Astrocyte of the spinal cord (primary cell): Measurements from ENCODE around the gene GLS.

Experiments used
- DNase-seq: peaks from one replicate; pipeline ENCODE4 v3.0.0; 2011; ENCODE audit warnings: low read depth, low spot score
- H3K4me3 ChIP-seq: 2 replicates; pipeline ENCODE4 v1.5.1; 2011; ENCODE audit warnings: low read depth, mild to moderate bottlenecking, low read length, moderate library complexity
- in situ Hi-C: cut with HindIII; loops from 2 replicates; pipeline ENCODE4 v1.10.0; 2017; ENCODE audit warnings: low sequenced_read_pairs
- TF ChIP-seq, protein P1 (sequence below): IDR thresholded peaks from 2 replicates; pipeline ENCODE4 v1.5.1; 2012; ENCODE audit warnings: low read depth, mild to moderate bottlenecking, low read length, inconsistent platforms

Gene GLS

DNA sequence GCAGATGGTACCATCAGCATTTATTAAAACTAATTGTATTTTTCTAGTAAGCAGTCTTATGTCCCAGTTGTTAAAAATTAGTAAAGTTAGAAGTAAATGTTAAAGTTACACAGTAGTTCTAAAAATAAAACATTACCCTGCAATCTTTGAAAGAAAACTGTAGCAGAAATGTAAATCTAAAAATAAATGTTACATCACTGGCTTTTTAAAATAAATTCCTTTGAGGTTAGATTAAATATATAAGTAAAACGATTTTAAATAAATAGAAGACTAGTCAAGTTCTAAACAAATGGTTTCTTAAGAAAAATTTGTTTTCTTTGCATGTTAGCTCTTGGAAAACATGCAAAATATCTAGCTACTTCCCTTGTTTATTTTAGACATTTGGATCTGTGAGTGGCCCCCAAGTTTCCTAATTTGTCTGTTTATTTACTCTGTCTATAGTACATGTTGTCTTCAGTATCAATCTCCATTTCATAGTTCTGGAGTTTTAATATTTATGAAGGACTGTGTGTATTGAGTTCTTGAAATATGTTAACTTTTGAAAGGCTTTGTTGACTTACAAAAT lies 58.2 kb downstream of the GLS start:
- TF ChIP-seq, protein P1, sequence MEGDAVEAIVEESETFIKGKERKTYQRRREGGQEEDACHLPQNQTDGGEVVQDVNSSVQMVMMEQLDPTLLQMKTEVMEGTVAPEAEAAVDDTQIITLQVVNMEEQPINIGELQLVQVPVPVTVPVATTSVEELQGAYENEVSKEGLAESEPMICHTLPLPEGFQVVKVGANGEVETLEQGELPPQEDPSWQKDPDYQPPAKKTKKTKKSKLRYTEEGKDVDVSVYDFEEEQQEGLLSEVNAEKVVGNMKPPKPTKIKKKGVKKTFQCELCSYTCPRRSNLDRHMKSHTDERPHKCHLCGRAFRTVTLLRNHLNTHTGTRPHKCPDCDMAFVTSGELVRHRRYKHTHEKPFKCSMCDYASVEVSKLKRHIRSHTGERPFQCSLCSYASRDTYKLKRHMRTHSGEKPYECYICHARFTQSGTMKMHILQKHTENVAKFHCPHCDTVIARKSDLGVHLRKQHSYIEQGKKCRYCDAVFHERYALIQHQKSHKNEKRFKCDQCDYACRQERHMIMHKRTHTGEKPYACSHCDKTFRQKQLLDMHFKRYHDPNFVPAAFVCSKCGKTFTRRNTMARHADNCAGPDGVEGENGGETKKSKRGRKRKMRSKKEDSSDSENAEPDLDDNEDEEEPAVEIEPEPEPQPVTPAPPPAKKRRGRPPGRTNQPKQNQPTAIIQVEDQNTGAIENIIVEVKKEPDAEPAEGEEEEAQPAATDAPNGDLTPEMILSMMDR = no peak
- in situ Hi-C loops = no loop called here
- no peak overlapping the region for H3K4me3 ChIP-seq
- no peak for DNase-seq

DNA sequence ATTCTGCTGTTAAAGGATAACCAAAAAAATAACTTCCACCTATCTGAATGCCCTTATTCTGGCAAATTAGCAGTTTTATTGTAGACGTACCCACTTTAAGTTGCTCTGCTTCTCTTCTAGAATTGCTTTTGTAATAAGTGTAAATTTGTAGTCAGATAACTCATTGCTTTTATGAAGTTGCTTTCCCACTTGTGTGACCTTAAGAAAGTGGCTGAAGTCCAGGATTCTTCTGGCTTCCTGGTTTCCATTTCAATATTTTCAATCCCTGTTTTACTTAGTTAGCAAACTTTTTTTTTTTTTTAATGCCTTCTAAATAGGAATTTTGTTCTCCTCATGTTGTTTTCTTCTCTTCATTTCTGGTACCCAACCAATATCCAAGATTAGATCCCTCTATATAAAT lies 59.8 kb downstream of the GLS start:
- TF ChIP-seq, protein P1 = no peak
- DNase-seq = no peak
- no peak overlapping the region for H3K4me3 ChIP-seq
- in situ Hi-C loops = no loop called here

DNA sequence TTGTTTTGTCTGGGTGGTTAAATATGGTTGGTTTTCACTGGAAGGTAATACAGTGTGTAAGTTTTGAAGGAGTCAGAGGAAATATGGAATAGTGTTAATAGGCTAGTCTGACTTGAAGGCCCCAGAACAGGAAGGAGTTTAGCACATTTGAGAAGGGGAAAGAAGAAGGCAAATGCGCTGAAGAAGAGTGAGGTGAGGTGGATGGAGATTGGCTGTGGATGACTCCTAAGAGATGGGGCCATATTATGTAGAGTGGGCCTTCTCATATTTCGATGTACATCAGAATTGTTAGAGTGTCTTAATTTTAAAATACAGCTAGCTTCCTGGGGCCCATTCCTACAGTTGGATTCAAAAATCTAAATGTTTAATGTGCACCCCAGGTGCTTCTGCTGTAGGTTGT lies 61.0 kb downstream of the GLS start:
- in situ Hi-C loops = no loop called here
- TF ChIP-seq, protein P1 = no peak
- H3K4me3 ChIP-seq = no peak overlapping the region
- no peak for DNase-seq

DNA sequence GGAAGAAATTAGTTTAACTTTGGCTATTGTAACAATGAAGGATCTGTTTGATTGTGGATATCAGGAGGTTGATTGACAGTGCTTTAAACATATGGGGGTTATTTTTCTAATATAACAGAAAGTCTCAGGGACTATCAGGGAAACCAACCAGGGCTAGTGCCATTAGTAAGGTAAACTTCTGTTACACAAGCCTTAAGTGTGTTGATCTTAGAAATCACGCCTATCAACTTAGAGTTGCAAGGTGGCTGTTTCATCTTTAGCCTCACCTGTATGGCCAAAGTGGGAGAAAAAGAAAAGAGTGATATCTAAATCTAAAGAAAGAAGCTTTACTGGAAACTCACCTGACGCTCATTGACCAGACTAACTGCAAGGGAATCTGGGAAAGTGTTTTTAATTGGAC lies 62.1 kb downstream of the GLS start:
- no peak for DNase-seq
- in situ Hi-C loops = no loop called here
- TF ChIP-seq, protein P1 = no peak
- no peak overlapping the region for H3K4me3 ChIP-seq

DNA sequence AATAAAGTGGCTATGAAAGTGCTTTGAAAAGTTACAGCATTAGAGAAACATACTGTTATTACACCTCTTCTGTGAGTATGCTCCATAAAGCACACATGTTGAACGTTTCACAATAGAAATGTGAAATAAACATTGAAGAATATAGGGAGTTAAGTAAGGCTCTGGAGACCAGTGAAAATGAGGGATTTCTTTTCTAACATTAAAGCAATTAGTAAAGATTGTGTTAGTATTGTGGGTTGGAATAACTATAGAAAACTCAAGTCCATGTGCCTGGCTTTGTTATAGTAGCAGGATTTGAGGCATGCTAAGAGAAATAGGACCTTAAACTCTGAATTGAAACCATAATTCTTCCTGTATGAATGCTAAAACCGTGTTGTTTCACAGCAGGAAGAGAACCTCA lies 63.1 kb downstream of the GLS start:
- in situ Hi-C loops = no loop called here
- no peak overlapping the region for H3K4me3 ChIP-seq
- DNase-seq = no peak
- TF ChIP-seq, protein P1 = no peak

DNA sequence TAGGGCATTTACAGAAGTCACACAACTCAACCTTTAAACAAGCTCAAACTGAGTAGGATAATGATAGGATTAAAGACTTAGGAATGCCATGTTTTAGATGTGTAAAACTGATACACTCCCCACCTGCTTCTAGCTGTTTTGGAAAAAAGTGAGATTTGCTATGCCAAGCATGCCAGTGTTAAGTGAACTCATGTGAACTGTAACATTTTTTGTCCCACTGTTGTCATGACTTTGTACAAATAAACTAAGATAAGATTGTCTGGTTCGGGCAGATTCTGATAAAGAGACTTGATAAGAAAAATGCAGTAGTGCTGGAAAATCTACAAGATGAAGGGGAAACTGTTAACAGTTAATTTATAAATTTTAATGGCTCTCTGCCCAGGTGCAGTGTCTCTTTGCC lies 66.5 kb downstream of the GLS start:
- DNase-seq = peak; percentile 31
- TF ChIP-seq, protein P1 = no peak
- H3K4me3 ChIP-seq = no peak overlapping the region
- in situ Hi-C loops = no loop called here
